Activated gamma-delta T cell treated with Interleukin-2 at 50 U/mL for 16 hours (primary cell): ENCODE measurements around the gene SYCP3.

Experiments used
- DNase-seq: peaks from one replicate; pipeline ENCODE4 v3.0.0-alpha.2; 2020

SYCP3 gene

DNA sequence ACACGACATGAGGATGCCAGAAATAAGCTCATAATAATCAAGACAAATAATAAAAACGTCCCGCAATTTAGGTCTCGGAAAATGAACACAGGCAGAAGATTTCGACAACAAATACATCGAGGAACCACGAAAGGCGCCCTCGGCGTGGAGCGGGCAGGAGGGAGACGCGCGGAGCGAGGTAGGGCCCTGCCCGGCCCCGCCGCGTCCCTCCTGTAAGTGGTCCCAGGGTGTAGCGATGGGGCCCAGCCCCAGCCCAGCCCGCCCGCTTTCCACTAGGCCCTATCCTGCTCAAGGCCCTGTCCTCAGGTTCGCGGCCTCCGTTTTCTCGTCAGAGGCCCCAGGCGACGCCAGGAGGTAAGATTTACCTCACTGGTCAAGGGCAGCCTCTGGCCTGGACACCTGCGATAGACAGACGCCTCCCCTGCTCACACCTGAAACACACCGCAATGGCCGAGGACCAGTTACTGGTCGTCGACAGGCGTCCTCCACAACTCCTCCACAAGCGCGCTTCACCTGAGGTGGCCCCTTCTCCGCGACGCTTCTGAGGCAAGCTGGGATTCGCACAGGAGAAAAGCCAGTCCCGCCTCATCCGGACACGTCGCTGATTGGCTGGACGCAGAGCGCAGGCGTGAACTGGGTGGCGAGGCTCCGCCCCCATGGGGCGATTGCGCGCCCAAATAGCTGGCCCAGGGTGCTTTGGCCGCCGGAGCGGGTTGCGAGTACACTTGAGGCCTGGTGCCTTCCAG, at the start of gene SYCP3:
SYCP3 (minus strand) TSS at position 543 of the 746 bp plus-strand sequence. CDS start 1,527 bp downstream, outside the sequence.
- DNase-seq, result no peak

DNA sequence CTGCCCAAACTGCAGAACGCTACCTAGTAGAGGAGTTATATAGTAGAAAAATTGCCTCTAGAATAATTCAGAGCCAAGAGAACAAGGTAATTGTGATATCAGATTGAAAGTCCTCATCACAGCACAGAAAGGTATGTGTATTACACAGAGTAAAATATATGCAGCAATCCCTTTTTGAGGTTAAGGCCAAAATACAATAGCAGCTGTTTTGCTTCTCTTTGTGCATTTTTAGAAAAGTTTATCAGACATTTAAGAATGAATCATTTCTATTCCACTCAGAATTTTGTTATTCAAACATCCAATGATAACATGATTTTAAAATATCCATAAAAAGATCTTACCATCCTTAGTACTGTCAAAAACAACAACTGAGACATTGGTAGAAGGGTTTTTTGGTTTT, 46.4 kb upstream of the SYCP3 start:
- DNase-seq, result no peak

DNA sequence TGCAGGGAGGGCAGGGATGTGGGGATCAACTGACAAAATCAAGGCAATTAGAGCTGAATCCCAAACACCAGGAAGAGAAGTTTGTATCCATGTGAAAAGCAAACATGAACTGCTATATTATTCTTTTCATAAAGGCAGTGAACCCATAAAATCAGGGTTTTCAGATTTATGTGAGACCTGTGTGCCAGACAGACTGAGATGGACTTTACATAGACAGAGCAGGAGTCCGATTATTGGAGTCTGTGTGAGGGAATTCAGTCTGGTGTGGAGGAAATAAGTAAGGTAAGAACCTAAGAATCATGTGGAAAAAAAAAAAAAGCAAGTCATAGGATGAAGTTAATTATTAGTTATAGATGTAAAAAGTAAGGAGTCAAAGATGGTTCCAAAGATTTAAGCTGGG, 45.1 kb upstream of the SYCP3 start:
- no peak for DNase-seq

DNA sequence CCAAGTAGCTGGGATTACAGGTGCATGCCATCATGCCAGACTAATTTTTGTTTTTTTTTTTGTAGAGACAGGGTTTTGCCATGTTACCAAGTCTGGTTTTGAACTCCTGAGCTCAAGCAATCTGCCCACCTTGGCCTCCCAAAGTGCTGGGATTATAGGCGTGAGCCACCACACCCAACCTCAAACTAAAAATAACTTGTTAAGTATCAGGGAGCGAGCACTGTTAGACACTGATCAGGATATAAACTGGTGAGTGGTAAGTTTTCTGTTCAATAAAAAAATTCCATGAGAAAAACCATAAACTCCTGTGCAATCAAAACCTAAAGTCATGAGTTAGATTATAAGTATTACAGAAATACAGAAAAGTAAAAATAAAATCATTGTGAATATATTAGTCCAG, 44.6 kb upstream of the SYCP3 start:
- no peak for DNase-seq

DNA sequence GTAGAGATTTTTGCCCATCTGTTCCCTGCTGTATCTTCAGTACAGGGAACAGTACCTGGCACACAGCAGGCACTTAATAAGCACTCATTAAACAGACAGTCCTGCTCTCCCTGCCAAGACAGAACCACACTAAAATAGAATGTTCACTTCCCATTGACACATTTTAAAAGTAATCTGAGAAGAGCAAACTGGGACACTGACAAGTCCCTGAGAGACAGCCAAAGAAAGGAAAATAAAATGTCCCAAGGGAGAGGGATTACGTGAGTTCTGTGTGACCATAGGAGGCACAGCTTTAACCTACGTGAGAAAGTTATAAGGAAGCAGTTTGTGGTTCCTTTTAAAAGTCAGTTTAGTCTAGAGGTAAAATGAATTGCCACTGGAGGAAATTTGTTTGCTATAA, 43.9 kb upstream of the SYCP3 start:
- DNase-seq, result no peak

DNA sequence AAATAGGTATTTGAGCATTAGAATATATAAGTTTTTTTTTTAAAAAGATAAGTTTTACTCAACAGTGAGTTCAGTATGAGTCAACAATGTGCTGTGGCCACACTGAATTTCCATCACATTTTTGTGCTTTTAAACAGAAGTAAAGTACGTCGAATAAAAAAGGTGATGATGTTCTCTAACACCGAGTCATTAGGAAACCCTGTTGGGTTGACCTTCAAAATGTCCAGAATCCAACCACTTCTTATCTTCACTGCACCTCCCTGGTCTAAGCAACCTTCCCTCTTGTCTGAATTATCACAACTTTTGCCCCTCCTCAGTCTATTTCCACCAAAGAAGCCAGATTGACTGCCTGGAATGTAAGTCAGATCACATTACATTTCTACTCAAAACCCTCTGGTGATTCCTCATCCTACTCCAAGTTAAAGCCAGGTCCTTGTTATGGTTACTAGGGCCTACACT, 43.0 kb upstream of the SYCP3 start:
- DNase-seq, result no peak

DNA sequence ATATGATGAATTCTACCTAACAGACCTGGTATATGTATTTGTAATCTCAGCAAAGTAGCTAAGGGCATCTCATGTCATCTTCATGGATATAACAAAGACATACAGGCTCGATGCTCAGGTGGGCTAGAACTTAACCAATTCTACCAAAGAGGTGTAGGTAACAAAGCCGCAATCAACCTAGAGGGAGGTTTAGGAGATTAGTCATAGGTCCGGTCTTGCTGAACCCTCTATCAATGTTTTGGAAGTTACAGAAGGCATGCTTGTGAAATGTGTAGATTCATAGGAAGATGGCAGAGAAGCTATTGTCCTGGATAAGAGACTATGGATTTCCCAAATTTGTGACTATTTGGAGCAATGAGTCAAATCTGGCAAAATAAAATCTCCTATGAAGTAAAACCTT, 42.6 kb upstream of the SYCP3 start:
- no peak for DNase-seq

DNA sequence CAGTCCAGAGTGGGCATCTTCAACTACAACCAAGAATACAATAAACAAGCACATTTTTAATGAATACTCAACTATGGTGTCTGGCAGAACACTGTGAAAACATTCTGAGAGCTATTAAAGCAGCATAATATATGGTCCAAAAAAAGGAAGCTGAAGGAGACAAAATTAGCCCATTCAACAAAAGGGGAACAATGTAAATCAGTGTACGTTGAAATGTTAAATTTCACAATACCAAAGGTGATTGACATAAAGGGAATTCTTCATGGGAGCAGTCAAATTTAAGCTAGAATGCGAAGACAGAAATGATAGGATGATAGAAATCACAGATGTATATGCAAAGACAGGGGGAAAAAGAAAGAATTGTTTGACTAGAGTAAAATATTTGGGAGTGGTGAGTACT, 41.3 kb upstream of the SYCP3 start:
- no peak for DNase-seq

DNA sequence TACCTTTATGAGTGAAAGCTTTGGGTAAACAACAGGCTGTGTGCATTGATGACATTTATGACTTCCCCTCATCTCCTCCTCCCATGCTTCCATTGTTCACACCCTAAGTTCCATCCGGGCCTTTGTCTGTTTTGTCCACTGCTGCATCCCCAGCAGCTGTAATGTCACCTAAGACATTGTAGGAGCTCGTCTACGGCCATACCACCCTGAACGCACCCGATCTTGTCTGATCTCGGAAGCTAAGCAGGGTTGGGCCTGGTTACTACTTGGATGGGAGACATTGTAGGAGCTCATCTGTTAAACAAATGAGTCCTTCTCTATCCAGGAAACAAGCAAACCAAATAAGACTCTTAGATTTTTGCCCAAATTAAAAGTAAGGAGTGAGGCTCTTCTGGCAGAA, 40.4 kb upstream of the SYCP3 start:
- no peak for DNase-seq

DNA sequence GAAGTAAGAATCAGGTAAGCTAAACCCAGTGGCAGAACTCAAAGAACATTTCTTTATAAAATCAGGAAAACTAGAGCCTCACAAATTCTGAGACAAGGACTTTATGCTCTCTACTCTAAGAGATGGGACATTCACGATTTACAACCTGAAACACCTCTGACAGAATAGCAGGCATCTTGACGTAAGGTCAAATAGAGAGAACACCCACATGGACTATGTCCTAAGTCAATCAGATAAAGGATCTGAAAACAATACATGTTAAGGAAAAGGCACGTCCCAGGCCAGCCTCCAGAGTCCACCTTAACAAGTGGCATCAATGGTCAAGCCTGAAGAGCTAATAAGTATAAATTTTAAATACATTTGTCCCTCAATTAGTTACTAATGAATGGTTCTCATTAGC, 39.9 kb upstream of the SYCP3 start:
- DNase-seq, result no peak

DNA sequence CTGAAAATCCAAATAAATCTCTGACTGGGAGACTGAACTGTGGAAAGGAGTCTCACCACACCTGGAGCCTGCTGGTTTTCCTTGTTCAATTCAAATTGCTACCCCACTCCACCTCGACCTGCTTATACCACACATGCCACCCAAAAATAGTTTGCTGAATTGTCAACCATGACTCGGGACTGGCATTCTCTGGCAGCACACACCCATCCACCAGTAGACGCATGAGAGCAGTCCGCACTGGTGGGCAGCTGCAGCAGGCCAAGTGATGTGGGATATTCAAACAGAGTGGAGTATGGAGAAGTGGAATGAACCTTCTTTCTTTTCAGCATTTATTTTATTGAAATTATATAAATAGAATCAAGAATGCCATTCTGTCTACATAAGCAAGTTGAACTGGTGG, 38.7 kb upstream of the SYCP3 start:
- no peak for DNase-seq

DNA sequence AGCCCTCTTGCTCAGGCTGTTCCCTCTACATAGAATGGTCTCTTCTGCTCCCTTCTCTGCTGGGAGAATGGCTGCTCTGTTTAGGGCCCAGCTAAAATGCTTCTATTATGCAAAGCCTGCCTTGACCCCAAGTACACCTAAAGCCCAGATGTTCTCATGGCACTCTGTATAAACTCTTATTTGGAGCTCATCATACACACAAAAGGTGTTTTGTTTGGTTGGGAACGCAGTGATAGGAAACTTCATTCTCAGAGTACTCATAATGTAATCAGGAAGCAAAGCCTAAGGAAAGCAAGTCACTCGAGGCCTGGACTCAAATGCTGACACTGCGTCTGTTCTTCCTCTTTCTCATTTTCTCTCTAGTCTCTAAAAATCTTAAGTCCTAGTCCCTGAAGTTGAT, 38.2 kb upstream of the SYCP3 start:
- no peak for DNase-seq

DNA sequence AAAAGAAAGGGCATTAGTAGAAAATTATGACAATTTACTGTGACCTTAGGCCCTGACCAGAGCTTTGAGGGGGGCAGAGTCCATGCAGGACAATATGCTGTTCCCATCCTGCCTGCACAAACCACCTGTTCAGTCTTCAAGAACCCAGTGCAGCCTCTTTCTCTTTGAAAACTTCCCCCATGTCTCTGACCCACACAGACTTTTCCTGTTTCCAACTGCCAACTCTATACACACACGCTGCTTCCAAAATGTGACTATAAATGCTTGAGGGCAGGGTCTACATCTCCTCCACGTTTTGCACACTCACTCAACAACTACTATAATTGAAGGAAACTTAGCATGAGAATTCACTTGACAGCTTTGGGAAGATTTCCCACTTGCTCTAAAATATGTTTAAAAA, 36.6 kb upstream of the SYCP3 start:
- no peak for DNase-seq

DNA sequence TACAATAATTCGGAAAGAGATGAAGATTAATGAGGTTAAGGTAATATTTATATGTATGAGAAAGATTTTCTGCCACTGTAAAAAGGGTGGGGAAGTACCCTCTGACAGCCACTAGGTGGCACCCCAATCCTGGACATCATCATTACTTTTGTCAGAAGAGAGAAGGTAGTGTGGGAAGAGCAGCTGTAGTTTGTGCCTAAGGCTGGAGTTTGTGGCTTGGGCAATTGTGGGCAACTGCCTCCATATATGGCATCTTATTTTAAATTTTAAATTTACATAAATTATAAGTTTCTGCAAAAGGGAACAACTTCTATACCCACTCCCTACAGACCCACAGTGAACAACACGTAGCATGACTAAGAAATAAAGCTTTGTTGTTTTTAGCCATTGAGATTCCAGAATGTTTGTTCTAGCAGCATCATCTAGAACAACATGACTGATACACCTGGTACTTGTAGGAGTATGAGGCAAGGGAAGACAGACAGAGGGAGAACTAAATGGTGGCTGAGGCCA, 34.4 kb upstream of the SYCP3 start:
- DNase-seq, result peak; percentile 66

DNA sequence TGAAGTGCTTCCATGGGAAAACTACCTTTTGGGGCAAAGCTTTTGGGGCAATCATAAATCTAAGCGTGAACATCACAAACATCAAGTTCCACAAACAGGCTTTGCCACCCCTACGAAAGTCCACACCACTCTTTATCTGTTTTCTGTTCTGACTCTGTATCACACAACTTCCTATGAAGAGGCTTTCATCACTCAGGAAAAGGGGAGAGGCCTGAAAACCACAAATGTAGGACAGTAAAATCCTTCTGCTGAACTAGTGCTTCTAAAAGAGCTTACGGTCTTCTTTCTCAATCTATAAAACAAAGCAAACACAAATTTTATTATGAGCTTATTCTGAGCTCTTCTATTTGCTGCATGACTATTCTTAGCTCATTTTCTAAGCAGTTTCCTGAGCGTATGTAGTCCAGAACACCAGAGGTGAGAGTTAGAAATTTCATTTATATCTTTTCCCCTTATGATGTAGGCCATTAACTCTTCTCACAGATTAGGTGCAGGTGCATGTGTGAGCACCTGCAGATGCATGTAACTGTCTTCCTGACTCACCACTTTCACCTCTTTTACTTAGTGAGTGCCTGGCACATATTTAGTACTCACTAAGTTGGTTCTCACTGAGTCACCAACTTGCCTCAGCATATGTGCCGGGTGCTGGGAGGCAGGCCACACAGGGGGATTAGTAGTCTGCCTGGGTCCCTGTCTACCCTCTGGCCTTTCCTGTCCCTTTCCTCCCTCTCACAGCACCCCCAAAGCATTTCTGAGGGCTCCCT, 32.9 kb upstream of the SYCP3 start:
- DNase-seq, result no peak

DNA sequence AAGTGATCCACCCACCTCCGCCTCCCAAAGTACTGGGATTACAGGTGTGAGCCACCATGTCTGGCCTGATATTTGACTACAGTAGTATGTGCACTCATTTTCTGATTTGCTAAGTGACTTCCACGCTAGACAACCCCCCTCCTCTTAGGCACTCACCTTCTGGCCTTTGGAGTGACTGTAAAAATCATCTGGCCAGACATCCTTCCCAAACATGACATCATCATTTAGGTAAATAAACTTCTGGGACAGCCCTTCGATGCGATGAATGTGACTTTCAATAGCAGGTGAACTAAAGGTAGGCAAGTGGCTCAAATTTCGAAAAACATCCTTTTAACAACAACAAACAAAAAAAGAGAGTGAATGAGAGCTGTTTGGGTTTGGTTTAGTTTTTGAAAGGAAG, 30.6 kb upstream of the SYCP3 start:
- DNase-seq, result no peak

DNA sequence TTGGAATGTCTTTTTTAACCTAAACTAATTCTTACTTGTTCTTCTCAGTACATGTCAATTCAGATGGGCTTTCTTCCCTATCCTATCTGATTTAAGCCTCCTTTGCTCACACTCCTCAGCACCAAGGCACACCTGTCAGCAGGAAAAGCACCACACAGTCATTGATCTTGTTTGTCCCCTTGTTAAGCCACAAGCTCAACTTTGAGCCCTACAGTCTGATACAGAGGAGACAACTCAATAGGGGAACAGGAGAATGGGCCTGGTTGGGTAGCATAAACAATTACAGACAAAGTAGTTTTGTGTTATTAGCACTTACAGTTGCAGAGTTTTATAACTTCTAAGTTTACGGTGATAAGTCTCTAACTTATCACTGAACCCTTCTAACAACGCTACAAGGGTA, 29.5 kb upstream of the SYCP3 start:
- no peak for DNase-seq

DNA sequence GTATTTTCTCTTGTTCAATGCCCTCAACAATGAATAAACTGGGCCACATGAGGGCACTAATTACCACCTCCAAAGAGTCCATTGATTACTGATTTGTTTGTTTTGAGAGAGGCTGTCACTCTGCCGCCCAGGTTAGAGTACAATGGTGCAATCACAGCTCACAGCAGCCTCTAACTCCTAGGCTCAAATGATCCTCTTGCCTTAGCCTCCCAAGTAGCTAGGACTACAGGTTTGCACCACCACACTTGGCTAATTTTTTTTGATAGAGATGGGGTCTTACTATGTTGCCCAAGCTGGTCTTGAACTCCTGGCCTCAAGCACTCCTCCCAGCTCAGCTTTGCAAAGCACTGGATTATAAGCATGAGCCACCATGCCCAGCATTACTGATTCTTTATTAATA, 28.3 kb upstream of the SYCP3 start:
- no peak for DNase-seq

DNA sequence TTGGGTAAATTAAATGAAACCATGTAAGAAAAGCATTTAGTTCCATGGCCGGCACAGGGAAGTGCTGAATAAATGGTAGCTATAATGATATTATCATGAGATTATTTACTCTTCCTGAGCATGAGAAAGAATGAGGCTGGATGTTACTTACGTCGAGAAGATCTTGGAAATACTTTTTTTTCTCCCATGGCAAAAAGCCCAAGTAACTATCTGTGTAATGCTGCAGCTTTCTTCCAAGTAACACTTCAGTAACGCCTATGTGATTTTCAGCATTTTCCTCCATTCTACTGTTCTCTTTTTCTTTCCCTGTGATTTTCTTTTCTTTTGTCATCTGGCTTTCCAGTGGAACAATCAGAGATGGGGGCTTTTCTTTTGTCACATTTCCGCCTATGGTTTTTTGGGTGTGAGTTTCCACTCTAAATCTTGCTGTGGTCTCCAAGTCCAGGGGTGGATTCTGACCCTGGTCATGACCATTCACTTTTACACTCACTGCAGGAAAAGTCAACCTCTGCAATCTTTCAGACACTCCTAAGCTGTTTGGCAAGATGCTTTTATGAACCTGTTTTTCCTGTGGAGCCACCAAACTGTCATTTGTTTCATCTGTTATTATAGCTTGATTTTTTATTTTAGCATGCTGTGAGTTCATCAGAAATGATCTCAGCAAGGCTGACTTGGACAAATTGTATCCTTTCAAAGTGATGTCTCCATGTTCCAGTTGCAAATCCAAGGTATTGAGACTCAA, 25.0 kb upstream of the SYCP3 start:
- no peak for DNase-seq

DNA sequence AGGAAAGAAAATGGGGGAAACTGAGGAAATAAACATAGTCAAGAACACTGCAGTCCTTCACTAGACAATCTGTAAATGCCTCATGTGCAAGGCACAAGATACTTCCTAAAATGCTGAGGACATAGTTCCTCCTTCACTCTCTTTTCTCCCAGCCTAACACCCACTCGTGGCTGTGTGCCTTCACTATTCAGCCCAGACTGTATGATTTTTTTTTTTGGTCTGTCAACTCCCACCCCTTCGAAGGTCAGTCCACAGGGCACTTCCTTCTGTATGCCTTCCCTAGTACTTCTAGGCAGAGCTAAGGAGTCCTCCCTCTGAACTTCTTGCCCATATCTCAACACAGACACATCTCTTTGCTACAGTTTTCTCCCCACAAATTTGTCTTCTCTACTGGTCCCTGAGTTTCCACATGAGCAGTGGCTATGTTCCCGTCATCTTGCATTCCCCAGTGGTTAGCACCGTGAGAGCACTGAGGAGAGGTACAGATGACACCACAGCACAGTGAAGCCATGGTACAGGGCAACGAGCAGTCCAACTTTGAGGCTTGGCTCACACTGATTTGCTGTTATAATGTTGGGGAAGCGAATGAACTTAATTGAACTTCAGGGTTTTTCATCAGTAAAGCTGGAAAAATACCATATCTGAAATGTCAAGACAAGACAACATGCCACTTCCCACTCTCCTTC, 24.1 kb upstream of the SYCP3 start:
- no peak for DNase-seq

DNA sequence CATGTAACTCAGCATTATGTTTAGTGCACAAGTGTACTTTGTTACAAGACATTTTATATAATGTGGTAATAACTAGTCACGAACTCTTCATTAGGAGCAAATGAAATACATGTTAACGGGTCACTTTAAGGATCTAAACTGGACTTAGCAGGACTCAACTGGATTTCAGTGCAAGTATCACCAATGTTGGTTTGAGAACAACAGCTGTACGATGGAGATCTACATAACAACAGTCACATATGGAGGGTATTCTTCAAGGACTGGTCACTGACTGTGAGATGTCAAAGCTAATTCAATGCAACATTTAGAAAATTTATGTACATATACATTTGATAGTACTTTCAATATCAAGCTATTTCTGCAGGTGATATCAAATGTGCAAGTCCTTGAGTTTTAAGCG, 22.5 kb upstream of the SYCP3 start:
- no peak for DNase-seq

DNA sequence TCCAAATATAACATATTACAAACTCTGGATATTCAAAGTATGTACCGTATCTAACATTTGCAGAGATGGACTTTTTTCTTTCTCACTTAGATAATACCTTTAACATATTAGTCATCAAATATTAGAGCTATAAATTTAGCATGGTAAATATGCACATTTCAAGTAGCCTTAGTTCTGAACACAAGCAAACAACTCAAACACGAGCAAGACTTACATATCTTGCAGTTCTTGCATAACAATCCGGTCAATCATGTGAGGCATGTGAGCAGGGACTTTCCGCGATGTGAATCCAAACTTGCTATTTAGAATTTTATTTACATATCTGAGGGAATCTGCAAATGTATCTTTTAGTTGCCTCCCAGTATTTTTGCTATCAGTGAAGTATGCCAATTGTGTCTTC, 22.1 kb upstream of the SYCP3 start:
- DNase-seq, result no peak
